GM19351 (cell line): Measurements from ENCODE around the gene NPR2.
A peak's percentile ranks its signal among the peaks of the same experiment; 100 is the strongest.

Source experiments
- ATAC-seq: cut with Tn5 transposase; IDR thresholded peaks from one replicate; pipeline ENCODE4 v1.9.1; 2021; ENCODE audit warnings: mild to moderate bottlenecking, moderate library complexity; ENCODE audit not compliant: unreplicated experiment

Gene NPR2

DNA sequence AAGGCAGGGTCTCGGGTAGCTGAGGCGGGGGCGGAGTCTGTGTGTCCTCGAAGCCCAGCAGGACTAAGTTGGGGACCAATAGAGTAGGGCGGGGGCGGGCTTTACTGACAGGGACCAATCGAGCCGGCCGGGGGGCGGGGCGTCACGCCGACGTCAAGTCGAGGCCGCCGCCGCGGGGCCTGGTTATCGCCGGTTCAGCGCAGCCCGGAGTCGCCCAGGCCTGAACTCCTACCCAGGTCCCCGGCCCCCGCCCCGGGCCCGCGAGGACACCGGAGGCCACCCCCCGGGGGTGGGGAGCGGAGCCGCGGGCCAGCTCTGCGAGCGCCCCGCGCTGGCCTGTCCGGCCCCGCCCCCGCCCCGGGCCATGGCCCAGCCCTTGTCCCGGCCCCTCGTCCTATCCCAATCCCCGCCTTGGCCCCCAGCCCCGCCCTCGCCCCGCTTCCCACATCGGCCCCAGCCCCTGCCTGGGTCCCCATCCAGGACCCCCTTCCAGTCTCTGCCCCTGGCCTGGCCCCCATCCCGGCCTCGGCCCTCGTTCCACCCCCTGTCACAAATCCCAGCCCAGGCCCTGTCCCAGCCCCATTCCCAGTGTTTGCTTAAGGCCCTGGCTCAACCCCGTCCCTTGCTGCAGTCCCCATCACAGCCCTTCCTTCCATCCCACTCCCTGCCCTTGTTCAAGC lies 37.8 kb downstream of the NPR2 start, which contains the start of gene TMEM8B:
TSS of gene TMEM8B (plus strand) at position 145 of the 680 bp plus-strand sequence. CDS start at position 365, 220 bp downstream.
- ATAC-seq: peak; percentile 75

DNA sequence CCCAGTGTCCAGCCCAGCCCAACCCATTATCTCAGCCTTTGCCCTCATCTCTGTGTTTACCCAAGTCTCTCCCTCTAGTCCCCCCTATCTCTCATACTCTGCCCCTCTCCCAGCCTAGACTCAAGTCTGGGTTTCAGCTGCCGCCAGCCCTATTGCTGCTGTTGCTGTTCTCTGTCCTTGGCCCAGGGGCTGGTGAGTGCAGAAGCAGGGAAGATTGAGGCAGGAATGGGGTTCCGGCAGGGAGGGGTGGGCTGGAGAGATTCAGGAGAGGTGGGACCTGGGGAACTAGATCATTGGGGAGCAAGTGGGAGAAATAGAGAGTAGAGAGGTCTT lies 38.3 kb downstream of the NPR2 start:
- ATAC-seq: no peak

DNA sequence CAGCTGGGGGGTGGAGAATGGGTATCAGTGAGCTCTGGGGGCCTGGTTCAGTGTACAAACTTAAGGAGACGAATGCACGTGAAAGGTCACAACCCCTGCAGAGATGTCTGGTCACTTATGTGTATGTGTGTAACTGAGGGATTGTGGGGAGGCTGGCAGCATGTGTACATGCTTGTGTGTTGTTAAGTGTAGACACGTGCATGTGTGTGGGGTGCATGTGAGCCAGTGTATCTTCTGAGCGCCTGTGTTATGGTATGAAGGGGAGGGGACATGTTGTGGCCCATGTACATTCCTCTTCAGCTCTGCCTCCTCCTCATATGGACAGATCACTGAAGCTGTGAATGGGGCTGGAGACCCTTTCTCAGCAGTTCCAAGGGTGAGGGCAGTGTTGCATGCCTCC lies 39.6 kb downstream of the NPR2 start:
- ATAC-seq: no peak

DNA sequence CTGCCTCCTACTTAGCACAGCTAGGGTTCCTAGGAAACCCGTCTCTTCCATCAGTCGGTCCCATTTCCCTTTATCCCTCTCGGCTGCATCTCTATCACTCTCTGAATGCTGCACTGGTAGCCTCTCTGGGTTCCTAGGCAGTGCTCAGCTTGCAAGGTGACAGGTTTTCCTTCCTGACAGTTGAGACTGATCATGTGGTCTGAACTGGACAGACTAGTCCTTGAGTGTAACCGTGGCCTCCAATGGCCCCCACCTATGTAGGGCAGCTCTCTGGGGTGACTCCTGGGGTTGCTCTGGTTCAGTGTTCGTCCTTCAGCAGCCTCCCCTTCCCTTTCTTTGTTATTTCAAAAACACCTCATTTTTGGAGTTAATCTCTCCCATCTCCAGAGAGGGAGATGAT lies 41.4 kb downstream of the NPR2 start:
- ATAC-seq: no peak

DNA sequence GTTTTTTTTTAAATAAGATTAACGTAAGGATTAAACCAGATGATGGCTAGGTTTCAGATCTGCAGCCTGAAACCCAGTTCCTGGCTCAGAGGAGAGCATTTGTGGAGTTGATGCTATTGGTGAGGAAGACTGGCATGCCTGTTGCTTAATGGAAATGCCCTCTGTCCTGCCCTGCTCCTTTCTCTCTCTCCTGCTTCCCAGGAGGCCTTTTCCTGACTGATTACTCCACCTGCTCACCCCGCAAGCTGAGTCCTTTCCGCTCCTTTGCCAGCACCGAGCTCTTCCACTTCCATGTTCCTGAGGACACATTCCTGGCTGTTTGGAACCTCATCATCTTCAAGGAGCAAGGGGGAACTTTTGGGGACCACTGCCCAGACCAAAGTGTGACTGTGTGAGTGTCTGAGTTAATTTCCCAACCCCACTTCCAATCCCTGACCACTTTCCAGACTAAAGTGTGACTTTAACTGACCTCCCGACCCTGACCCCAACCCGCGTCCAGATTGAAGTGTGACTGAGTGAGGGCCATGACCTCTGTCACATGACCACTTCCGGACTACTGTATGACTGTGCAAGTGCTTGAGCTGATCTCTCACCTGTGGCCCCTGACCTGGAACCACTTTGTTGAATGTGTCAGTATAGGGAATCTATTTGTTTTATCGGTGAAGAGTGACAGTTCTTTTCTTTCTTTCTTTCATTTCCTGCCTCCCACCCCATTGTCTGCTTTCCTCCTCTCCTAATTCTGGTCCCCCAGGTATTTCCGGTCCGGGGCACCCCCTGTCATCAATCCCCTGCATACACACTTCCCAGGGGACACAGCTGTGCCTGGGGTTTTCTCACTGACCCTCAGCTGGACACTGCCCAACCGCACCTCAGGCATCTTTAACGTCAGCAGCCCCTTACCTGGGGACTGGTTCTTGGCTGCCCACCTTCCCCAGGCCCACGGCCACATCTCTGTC lies 43.1 kb downstream of the NPR2 start:
- no peak for ATAC-seq

DNA sequence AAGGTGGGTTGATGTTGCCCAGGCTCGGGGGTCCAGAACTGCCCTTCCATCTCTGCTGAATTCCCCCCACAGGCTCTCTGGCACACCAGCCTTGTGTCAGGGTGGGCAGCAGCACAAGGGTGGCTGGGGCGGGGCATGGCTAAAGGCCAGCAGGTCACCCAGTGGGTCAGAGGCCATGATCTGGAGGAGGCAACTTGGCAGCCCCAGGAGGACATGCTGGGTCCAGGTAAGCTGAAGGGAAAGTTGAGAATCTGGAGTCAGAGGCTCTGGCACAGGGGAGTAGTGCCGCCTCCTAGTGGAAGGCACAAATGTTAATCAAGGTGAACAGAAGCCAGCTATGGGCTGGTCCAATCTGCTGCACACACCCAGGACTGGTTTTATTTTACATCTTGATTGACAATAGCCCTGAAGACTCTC lies 43.8 kb downstream of the NPR2 start:
- no peak for ATAC-seq

DNA sequence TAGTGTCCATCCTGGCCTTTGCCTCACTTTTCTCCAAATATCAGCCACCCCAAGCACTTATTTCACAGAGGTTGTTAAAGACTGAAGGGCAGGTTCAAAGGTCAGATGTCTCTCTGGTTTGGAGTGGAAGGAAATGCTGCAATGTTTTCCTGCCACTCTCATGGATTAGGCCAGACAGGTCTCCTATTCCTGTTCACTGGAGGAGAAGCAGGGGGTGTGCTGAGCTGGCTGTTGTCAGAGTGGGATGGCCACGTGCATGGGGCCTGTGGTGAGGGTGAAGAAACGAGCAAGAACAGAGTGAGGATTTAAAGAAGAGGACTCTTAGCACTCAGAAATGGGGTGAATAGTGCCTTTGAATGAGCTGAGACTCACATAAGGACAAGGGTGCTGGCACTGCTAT lies 44.4 kb downstream of the NPR2 start:
- no peak for ATAC-seq

DNA sequence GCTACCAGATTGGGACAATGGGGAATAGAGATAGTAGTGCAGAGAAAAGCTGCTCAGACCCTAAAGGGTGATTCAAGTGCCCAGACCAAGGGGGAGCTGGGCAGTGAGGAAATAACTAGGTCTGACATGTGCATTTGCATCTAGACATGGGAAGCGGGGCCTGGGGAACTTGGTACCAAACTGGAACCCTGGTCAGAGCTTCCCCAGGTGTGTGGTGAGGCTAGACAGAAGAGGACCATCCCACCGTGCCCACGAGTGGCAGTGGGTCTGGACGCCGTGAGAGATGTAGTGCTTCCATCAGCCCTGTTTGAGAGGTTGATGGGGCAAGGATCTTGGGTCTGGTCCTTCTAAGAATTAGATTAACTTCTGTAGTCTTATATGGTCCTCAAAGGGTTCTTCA lies 45.2 kb downstream of the NPR2 start:
- ATAC-seq: no peak

DNA sequence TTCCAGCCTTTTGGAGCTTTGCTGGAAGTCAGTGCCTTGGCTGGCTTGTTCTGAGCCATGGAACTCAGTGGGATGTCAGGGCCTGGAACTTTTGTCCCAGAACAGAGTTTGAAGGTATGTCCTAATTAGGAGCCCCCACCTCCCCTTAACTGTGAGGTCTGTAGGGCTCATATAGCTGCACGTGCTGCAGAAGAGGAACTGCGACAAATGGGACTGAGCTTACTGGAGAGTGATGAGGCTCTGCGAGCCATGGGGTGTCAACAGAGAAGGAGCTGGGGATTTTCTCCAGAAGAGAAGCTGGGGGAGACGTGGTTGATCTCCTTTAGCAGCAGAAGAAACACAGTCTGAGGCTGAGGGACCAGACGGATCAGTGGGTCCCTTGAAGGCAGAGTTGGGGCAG lies 48.5 kb downstream of the NPR2 start:
- no peak for ATAC-seq

DNA sequence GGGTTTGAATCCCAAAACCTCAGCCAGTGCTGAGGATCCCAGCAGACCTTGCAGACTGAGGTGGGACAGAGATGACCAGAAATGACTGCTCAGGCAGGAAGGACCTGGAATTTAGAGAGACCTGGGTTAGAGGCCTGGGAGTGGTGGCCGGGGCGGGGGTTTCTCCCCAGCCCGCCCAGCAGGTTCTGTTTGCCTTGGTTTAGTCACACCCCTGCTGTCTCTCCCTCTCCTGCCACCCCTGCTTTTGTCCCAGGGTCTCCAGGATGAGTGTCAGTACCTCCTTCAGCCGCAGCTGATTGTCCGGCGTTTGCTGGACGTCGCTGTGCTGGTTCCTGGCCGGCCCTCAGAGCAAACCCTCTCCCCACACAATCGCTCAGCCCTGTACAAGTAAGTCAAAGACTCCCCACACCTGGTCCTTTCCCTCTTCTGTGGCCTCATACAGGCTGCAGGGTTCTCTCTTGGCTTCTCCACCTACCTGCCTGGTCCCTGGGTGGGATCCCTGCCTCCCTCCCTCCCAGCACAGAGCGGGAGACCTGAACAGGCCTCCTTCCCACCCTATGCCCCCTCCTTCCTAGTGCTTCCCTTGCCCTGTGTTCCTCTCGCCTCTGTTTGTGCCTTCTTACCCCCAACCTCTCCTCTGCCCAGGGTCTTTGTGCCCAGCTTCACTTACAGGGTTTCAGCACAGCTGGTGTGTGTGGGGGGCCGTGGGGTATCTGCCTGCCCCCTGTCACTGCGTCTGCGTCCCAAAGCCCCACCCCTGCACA lies 49.7 kb downstream of the NPR2 start:
- ATAC-seq: no peak

DNA sequence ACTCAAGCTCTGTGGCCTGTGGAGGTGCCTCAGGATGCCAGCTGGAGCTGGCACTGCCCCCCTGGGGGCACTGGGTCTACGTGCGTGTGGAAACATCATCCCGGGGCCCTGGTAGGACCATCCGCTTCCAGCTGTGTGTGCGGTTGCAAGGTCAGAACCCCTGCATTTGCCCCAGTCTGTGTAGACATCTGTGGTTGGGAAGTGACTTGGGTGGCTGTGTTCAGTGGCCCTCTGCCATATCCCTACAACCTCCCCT lies 50.2 kb downstream of the NPR2 start:
- ATAC-seq: no peak

DNA sequence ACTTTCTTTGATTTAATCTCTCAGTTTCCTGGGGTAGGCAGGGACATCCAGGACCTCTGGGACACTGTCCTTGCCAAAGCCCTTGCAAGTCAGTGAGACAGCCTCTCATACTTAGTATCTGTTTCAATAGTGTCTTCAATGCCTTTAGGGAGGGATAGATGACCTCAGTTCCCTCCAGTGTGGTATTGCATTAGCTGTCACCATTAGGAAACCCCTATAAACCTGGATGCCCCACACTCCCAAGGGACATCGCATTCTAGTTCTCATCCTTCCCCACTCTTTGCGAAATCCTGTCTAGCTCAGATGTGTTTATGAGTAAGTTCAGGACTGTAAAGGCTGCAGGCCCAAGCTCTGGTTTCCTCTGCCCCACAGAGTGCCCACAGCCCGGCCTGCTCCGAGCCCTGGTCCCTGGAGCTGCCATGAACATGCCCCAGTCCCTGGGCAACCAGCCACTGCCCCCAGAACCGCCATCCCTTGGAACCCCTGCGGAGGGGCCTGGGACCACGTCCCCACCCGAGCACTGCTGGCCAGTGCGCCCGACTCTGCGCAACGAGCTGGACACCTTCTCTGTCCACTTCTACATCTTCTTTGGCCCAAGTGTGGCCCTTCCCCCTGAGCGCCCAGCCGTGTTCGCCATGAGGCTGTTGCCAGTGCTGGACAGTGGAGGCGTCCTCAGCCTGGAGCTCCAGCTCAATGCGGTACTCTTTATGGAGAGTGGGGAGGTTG lies 50.8 kb downstream of the NPR2 start:
- no peak for ATAC-seq

DNA sequence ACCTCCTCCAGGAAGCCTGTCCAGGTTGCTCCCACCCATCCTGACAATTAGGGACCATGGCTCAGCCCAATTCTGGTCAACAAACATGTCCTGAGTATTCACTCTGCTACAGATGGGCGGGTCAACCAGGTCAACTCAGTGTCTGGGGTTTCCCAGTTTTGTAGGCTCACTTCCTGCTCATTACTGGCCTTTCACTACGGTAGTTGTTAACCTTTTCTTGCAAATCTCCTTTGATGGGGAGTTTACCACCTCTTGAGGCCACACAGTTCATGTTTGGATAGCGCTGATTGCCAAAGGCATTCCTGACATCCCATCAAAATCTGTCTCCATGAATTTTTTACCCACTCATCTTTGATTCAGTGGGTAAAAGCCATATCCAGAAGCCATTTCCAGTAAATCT lies 51.4 kb downstream of the NPR2 start:
- ATAC-seq: peak; percentile 84

DNA sequence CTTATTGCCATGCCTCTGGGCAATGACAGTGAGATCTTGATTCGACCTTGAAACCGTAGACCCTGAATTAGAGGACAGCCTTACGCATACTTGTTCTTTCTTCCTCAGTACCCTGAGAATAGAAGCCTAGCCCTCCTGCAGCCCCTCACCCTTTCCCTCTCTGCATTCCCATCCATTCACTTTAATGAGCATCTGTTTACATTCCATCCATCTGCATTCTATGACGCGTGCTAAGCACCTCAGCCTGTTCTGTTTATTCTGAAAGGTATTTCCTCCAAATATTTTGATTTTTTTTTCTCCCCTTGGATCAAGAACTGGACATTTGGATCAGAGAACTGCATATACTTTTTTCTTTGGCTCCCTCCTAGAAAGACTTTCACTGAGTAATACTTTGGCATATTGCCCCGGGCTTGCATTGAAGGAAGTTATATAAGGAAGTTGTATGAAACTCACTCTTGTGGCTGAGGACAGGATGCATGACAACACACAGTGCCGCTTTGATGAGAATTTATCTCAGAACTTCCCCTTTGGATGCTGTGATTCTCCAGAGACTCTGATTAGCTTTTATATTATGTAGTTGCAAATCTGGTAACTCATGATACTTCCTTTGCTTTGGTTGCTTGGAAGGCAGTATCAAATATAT lies 53.4 kb downstream of the NPR2 start:
- no peak for ATAC-seq

DNA sequence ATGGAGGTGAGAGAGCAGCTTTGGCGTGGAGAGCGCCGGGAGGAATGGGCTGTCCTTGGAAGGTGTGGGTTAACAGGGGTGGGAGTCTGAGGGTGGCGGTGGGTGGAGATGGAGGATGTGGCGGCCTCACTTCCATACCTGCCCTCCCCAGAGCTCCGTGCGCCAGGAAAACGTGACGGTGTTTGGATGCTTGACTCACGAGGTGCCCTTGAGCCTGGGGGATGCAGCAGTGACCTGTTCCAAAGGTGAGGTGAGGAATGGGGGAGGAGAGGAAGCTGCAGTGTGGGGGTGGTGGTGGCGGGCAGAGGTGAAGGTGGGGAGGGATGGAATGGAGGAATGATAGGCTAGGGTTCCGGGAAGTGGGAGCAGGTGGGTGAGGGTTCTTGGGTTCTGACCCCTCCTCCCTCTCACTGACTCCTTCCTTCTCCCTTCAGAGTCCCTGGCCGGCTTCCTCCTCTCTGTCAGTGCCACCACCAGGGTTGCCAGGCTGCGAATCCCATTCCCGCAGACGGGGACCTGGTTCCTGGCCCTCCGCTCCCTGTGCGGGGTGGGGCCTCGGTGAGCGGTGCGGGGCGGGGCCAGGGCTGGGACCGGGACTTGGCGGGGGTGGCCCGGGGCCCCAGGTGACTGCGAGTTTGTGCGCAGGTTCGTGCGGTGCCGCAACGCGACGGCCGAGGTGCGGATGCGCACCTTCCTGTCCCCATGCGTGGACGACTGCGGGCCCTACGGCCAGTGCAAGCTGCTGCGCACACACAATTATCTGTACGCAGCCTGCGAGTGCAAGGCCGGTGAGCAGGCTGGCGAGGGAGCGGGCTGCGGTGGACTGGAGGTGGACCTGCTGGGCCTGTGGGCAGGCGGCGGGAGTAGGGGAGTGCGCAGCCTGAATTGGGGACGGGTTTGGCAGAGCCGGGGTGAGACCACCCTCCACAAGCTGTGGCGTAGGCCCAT lies 54.7 kb downstream of the NPR2 start:
- ATAC-seq: no peak

DNA sequence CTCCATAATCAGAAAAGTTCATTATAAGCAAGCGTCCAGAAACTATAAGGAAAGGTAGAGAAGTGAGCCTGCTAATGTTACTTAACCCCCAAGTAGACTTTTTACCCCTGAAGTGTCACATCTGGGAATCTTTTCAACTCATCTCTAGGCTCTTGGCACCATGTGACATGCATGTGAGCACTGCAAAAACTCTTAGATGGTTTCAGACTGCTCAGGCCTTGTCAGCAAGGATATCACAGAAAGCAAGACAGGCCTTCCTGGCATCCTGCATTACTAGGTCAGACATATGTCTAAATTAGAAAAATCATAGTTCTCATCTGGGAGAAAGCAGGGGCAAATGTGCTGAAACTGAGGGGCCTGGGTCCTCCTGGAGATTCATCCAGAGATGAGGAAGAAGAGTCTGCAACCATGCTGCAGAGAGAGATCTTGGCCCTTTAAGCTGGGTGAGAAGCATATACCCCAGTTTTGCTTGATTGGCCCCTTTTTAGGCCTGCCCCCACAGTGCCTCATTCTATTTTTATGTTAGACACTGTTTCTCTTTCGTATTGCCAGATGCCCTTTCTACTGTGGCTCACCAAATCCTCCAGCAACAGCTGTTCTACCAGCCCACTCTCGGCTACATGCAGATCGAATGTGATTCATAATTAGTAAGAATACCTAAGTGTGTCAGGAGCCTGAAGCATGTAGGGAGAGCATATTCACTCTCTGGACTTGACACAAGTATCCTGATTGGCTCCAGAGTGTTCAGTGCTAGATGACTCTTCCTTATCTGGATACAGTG lies 56.6 kb downstream of the NPR2 start:
- peak; percentile 92 for ATAC-seq

DNA sequence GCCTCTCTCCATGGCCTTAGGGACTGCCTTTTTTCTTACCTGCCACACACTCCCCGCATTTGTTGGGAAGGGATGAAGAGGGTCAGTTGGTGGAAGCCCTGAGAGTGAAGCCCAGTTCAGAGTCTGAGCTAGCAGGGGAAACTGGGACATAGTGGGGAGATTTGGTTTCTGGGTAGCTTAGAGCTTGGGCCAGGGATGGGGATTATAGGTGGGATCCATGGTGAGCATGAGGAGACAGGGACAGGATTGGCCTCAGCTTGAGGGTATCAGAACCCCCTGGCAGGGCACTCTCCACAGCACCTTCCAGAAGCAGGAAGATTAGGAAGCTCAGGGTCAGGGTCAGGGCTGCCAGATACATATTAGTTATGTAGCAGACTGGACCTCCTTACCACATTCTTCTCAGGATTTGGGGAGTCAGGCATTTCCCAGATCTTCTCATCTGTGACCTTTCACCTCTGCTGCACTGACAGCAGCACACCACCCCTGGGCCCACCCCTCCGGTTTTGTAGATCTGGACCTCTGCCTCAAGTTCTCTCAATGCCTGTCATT lies 61.0 kb downstream of the NPR2 start:
- ATAC-seq: no peak
